ENCODE results near the gene COX7B.

Gene COX7B

DNA sequence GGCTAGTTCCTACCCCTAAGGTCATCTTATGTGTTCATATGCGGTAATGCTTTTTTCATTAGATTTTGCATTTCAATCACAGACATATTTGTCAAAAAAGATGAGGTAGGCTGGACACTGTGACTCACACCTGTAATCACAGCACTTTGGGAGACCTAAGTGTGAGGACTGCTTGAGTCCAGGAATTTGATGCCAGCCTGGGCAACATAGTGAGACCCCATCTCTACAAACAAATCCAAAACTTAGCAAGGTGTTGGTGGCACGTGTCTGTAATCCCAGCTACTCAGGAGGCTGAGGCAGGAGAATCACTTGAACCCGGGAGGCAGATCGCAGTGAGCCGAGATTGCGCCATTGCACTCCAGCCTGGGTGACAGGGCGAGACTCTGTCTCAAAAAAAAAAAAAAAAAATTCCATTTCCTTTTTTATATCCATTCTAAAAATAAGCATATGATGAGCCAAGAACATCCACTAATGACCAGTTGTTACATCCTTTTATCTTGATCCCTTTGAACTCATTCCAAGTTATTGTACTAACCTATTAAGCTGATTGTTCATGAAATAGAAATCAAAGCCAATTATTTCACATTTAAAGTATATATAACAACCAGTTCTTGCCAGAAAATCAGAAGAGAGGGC, 46.8 kb downstream of the COX7B start:
- DNase-seq (ENCODE audit: low read depth) = no peak

DNA sequence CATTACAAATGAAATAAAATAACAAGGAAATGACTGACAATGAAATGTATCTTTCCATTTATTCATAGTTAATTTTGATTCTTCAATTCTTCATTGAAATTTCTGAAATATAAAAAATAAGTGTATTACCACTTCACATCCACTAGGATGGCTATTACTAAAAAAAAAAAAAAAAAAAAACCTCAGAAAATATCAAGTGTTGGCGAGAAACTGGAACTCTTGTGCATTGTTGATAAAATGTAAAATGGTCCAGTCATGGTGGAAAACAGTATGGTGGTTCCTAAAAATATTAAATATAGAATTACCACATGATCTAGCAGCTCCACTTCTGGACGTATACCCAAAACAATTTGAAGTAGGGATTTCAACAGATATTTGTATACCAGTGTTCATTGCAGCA, 47.3 kb downstream of the COX7B start:
- DNase-seq (ENCODE audit: low read depth) = no peak

DNA sequence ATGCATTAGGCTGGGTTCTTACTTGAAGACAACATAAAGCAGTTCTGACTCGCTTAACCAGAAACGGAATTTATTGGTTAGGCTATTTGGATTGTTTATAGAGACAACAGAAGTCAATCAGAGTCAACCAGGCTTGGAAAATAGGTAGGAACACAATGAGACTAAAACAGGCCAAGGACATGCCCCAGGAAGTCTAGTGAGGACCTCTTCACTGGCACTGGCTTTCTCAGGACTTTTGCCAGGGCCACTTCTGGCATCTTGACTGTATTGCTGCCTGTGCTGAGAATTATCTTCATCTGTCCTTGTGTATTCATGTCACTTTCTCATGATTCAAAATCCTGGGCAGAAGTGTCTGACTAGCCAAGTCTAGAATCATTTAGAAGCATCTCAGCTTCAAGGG, 50.6 kb downstream of the COX7B start:
- no peak for DNase-seq (ENCODE audit: low read depth)

DNA sequence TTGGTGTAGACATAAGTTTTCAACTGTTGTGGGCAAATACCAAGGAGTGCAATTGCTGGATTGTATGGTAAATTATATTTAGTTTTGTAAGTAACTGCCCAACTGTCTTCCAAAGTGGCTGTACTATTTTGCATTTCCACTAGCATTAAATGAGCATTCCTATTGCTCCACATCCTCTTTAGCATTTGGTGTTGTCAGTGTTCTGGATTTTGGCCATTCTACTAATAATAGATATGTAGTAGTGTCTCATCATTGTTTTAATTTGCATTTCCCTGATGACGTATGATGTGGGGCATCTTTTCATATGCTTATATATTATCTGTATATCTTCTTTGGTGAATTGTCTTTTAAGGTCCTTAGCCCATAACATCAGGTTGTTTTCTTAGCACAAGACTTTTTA, 52.9 kb downstream of the COX7B start:
- DNase-seq (ENCODE audit: low read depth) = no peak

DNA sequence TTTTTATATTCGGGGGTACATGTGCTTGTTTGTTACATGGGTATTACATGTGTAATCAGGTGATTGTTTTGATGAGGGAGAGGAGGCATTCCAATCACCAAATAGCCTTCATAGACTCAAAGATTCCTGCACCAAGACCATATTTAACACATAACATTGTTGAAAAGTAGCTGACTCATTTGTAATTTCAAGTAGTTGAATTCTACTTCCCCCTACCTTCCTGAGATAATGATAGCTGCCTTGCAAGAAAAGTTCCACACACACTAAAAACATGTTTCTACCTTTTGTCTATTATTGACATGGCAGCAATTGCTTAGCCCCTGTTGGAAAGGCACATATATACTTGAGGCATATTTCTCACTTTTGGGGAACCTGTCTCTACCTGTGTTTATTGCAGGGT, 54.0 kb downstream of the COX7B start:
- no peak for DNase-seq (ENCODE audit: low read depth)

DNA sequence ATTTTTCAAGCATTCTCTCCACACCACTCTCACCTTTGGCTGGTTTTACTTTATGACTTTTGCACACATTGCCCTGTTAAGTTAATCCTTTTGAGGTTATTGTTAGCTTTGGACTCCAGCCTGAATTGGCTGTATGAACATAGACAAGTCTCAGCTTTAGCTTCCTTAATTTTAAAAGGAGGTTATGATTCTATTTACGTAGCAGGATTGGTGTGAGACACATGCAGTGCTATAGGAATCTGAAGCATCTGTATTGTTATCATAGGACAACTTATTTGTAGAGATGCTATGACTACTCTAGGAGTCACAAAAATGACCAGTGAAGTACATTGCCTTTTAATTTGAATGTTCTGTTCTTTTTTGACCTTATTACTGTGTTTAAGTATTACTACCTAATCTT, 54.4 kb downstream of the COX7B start:
- DNase-seq (ENCODE audit: low read depth) = no peak

Data from HS-27A (cell line).